GM19238 (cell line): Measurements from ENCODE around the gene SNX13.
"Not testable (repeated sequence)": the region's sequence is repeated elsewhere in the genome, so short reads cannot be mapped to it uniquely, and the experiment has no call there.

Experiments
- DNase-seq: peaks from one replicate; pipeline ENCODE4 v3.0.0; 2011; ENCODE audit warnings: low spot score; ENCODE audit not compliant: insufficient read length

SNX13 gene

DNA sequence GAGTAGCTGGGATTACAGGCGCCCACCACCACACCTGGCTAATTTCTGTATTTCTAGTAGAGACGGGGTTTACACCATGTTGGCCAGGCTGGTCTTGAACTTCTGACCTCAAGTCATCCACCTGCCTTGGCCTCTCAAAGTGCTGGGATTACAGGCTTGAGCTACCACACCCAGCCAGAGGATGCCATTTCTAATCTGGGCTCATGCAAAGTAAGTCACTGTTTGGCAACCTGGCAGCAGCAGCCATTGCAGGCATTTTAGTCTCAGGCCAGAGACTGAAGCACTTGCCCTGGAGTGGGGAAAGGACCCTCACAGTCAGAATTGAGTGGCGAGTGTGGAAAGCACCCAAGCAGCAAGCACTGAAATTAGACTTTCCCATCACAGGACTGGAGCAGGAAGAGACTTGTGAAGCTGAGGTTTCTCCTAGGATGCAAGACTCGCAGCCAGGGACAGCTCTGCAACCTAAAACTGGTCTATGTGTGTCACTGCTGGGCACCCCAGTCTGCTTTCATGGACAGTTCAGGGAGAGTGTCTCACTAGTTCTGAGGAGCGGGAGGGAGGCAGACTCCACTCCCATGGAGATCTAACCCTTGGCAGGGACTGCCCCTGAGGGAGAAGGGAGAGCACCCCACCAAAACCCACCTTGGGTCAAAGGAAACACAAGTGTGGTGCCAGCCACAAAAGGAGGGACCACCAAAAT, 27.6 kb downstream of the SNX13 start:
- no peak for DNase-seq

DNA sequence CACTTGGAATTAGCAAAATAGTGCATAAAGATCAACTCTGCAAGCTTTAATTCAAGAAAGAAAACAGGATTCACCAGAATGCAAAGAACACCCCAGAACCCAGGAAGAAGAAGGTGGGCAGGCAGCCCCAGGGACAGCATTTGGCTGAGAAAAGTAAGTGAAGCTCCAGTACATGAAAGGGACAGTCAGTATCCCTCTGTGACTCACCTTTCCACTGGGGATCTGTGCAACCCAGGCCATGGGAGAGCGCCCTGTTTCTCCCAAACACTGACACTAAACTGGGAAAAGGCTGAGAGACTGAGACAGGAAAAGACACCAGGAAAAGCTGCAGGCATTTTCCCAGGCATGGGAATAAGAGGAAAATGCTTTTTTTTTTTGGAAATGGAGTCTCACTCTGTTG, 28.2 kb downstream of the SNX13 start:
- DNase-seq, result no peak

DNA sequence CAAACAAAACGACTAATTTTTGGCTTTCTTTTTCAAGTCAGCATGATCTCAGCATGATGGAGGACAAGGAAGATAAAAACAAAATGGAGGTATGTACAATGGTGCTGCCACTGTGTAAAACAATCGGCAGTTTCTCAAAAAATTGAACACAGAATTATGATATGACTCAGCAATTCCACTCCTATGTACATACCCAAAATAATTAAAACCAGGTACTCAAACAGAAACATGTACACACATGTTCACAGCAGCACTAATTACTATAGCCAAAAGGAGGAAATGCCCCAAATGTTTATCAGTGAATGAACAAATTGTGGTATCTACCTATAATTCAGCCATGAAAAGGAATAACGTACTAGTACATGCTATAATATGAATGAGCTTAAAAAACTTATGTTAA, 29.9 kb downstream of the SNX13 start:
- DNase-seq, result no peak

DNA sequence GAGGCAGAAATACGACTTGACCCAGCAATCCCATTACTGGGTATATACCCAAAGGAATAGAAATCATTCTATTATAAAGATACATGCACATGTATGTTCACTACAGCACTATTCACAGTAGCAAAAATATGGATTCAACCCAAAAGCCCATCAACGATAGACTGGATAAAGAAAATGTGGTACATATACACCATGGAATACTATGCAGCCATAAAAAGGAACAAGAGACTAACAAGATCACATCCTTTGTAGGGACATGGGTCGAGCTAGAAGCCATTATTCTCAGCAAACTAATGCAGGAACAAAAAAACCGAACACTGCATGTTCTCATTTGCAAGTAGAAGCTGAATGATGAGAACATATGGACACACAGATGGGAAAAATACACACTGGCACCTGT, 31.0 kb downstream of the SNX13 start:
- not testable (repeated sequence) for DNase-seq

DNA sequence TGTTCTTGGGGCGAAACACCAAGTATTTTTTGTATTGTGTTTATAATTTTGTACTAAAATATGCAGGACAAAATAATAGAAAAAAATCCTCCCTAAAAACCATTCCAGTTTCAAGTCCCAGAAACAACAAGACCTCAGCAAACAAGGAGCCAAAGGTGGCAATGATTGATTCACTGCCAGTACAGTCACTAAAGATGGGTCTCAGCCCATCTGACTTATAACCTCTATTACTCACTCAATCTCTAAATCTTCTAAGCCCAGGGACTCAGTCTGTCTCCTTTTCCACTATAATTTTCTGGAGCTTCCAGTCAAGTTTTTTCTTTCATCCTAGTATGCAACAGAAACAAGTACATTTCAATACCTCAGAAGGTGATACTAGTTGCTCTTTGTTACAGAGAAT, 33.3 kb downstream of the SNX13 start:
- no peak for DNase-seq

DNA sequence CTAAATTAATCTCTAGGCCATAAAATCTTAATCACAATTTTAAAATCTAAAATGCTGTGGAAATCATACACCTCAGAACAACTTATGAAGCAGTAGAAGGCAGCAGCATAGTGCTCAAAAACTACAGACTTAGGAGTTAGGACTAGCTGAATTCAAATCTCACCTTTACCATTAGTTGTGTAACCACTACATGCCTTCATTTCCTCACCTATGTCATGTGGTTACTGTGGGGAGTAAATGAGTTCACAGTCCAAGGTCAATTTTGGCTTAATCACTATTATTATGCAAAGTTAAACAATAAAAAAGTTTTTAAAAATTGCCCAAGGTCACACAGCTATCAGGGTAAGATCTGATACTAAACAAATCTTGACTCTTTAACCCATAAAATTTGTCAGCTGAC, 37.0 kb downstream of the SNX13 start:
- DNase-seq, result no peak

DNA sequence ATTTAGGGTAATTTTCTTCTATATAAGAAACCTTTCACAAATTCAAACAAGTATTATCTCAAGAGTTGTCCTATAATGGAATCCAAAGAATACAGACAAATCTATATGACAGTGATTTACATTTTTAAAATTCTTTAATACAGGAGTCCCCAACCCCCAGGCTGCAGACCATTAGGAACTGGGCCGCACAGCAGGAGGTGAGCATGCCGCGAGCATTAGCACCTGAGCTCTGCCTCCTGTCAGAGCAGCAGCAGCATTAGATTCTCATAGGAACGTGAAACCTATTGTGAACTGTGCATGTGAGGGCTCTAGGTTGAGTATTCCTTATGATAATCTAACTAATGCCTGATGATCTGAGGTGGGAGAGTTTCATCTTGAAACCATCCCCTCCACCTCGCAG, 37.7 kb downstream of the SNX13 start:
- no peak for DNase-seq

DNA sequence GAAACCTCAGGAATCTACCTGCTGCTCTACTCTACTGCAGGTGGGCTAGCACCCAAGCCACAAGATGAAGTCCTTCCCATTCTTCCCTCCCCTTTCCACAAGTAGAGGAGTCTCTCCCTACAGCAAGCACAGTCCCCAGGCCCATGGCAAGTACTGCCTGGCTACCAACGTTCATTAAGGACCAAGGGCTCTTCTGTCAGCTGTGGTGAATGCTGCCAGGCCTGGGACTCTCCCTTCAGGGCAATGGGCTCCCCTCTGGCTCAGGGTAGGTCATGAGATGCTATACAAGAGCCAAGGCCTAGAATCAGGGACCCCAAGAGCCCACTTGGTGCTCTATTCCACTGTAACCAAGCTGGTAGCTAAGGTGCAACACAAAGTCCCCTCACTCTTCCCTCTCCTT, 39.8 kb downstream of the SNX13 start:
- DNase-seq, result no peak

DNA sequence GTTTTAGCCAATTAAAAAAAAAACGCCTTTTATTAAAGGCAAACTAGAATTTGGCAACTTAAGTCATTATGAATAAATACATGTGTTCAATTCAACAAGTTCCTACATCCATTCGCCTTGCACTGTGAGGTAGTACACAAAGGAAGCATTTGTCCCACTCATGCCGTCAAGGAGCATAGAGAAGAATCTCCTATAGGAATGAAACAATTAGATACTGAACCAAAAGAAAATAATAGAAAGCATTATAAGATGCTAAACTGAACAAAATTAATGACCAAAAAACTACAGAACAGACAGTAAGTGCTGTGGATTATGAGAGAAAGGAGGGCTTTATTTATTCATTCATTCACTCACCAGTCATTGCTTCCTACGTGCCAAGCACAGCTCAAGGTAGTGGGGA, 42.2 kb downstream of the SNX13 start:
- no peak for DNase-seq

DNA sequence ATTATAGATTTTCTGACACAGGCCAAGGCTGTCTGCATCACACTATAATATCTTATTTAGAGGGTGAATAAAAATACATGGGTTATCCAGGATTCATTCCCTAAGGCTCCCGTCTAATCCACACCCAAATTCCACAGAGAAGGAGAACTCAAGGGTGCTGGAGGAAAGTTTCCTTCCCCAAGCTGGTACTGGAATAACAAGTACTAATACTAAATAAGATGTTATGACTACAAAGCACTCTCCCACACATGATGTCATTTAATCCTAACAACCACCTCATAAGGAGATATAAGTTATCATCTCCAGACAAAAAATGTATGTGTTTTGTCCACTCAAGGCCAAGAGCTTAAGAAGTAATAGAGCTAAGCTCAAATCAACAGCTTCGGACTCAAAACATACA, 53.0 kb downstream of the SNX13 start:
- no peak for DNase-seq

DNA sequence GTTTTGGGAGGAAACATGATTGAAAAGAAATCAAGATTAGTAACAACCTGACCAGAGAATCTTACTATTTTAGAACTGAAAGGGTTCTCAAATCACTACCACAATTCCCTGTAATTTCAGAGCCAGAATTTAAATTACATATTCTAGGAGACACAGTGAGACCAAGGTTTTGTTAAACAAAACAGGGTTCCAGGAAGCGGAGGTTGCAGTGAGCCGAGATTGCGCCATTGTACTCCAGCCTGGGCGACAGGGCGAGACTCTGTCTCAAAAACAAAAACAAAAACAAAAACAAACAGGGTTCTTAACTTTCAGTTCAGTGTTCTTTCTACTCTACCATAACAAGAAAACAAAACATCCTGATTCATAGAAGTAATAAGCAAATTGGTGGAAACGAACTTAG, 57.6 kb downstream of the SNX13 start:
- no peak for DNase-seq

DNA sequence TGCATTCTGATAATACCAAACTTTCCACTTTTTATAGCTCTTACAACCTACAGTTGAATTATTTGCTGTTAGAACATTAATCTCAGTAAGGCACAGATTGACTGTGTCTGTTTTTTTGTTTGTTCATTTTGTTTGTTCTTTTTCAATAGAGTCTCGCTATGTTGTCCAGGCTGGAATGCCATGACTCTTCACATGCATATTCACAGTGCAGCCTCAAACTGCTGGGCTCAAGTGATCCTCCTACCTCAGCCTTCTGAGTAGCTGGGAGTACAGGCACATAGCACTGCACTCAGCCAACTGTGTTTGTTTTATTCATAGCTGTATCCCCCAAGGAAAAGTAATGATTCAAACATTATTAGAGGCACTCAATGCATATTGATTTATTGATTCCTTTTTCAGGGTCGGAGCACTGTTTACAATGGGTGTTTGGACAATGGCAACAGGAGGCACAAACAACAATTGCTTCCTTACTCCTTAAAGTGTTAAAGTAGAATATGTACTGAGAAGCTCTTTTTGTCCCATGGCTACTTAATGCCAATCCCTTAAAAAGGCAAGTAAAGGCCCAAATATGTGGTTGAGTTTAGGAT, 61.1 kb downstream of the SNX13 start:
- DNase-seq, result no peak

DNA sequence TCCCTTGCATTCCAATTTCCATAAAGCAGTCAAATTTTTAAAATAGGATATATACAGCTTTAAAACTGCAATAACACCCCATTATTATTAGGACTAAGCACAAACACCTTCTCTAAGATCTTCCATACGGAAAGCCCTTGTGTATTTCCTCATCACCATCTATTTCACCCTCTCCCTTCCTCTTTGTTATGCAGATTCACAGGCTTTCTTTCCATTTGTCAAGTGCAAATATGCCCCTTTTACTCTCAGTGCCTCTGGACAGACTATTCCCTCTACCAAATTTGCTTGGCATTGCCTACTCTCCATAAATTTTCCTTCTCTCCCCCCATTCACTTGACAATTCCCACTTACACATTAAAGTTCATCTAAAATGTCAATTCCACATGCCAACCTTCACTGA, 61.7 kb downstream of the SNX13 start:
- no peak for DNase-seq

DNA sequence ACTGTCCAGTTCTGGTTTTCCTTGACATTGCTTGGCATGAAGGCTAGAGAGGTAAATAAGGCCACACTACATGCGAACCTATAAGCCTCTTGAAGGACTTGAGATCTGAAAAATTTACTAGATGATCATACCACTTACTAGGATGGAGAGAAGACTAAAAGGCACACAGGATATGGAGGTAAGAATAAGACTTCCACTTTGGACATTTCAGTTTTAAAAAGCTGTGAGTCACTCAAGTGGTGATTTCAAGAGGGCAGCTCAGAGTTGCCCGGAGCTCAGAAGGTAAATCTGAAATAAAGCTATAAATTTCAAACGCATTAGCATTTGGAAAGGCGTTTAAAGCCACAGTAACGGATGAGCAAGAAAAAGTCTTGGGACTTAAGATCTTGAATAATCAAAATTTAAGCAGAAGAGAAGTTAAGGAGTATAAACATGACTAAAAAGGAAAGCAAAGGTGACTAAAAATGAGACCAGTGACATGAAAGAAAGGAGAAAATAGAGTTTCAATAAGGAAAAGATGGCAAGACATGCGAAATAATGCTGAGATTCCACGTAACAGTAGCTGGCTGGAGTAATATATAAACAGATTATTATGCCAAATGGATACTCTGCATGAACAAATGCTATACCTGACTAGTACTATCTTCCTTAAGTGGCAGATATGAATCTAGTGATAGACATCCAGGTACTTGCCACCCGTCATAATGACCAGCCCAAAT, 68.3 kb downstream of the SNX13 start:
- DNase-seq, result no peak

DNA sequence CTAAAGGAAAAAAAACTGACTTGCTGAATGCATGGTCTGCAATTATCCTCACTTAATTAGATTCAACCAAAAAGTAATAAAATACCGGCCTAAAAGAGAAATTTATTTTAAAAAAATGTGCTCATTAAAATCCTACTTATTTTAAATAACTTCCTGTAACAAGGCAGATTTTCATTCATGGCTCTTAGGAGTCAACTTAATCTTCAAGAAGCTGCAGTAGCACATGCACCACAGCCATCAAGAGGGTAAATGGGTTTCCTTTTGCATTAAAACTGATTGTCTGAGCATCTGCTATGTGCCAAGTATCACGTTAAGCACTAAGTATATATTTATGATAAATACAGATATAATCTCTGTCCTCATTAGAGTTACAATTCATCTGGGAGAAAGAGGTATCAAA, 69.9 kb downstream of the SNX13 start:
- DNase-seq, result no peak

DNA sequence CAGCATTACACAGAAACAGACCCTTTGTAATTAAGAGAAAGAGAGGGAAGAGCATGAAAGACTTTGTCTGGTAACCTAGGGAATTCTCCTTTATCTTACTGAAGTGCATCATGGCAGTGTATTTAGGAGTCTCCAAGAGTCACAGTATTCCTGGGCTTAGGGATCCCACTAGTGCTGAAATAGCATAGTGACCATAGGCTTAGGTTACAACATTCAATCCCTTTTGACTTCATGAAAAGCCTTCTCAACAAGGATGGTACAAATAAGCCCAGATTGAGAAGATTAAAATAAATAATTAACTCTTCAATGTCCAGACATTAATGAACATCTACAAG, 76.5 kb downstream of the SNX13 start:
- DNase-seq, result no peak

DNA sequence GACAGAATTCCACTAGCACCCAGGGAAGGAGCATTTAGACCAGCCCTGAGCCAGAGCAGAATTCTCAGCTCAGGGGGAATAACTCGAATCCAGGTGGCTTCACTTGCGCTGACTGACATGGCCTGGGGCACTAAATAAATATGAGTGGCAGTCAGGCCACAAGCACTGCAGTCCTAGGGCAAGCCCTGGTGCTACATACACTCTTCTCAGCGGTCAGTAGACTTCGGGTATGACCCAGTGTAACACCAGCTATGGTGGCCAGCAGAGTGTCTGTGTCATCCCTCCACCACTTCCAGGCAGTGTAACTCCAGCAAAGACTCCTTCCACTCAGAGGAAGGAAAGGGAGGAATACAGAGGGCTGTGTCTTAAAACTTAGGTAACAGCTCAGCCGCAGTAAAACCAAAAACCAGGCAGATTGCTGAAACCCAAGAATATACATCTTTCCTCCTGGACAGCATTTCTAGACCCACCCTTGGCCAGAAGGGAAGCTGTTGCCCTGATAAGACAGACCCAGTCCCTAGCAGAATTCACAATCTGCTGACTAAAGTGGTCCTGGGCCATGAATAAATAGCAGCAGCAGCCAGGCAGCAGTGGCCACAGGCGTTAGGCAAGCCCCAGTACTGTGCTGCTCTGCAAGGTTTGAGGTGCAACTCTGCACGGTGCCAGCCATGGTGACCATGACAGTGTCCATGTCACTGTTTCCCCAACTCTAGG, 77.0 kb downstream of the SNX13 start:
- no peak for DNase-seq

DNA sequence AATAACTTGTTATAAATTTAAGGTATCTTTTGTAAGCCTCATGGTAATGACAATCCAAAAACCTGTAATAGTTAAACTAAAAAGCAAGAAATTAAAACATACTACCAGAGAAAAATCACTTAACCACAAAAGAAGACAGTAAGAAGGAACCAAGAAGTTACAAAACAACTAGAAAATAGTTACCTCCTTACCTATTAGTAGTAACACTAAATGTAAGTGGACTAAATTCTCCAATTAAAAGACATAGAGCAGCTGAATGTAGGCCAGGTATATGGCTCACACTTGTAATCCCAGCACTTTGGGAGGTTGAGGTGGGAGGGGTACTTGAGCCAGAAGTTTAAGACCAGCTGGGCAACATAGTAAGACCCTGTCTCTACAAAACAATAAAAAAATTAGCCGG, 84.0 kb downstream of the SNX13 start:
- no peak for DNase-seq

DNA sequence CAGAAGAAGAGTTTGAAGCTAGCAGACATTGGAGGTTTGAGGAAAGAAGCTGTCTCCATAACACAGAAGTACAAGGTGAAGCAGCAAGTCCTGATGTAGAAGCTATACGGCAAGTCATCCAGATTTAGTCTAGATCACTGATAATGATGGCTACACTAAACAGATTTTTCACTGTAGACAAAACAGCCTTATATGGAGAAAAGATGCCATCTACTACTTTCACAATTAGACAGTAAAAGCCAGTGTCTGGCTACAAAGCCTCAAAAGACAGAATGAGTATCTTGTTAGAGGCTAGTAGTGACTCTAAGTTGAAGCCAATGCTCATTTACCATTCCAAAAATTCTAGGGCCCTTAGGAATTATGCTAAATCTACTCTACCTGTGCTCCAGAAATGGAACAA, 85.1 kb downstream of the SNX13 start:
- DNase-seq, result no peak

DNA sequence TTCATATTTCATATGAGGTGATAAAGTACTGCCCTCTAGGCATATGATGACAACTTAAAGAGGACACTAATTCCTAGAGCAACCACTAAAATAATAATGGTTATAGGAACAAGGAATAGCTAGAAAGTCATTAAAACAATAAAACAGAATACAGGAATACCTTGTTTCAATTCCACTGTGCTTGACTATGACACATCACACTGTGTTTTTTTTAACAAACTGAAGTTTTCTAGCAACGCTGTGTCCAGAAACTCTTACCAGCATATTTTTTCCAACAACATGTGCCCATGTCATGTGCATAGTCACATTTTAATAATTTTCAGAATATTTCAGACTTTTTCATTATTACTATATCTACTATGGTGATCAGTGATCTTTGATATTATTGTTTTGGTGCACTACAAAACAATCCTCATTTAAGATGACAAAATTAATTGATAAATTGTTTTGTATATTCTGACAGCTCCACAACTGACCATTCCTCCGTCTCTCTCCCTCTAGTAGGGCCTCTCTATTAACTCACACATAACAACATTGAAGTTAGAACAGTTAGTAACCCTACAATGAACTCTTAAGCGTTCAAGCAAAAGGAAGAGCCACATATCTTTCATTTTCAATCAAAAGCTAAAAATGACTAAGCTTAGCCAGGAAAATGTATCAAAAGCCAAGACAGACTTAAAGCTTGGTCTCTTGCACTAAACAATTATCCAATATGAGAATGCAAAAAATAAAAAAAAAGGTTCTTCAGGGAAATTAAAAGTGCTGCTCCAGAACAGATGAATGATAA, 85.8 kb downstream of the SNX13 start:
- DNase-seq, result no peak

DNA sequence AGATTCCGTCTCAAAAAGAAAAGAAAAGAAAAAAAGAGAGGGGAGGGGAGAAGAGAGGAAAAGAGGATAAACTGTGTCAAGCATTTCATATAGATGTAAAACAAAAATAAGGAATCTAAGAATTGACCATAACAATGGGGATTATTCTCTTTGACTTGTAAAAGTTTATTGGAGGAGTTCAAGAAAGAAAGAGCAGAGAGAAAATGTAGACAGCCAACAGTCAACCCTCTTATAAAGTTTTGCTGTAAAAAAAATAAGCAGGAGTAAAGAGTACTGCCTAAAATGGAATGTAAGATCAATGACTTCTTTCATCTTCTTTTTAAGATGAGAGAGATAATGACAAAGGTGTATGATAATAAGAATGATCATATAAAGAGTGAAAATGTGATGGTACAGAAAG, 87.9 kb downstream of the SNX13 start:
- DNase-seq, result no peak

DNA sequence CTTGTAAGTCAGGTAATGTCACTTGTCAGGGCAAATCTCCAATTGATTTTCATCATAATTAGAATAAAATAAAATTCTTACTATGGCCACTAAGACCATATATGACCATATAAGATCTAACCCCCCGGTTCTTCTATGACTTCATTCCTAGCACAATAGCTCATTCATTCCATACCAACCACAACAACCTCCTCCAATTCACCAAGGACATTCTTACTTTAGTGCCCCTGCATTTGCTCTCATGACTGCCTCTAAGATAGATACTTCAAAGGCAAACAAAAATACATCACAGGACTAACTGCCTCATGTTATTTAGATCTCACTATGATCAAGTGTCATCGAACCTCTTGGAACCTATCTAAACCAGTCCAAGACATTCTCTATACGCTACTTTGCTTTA, 90.8 kb downstream of the SNX13 start:
- DNase-seq, result no peak
